GM12878 (cell line): ENCODE measurements around the gene CRMP1.

Experiments
- CEBPB ChIP-seq, 2 experiments: fragments of 150-350 bp in 1 of 2; IDR thresholded peaks; 2 replicates each; pipeline ENCODE4 v1.6.1; 2012 to 2014; ENCODE audit warnings: low read depth in 2 of 2, low read length in 2 of 2, borderline replicate concordance in 1 of 2, inconsistent platforms in 1 of 2
- CHD2 ChIP-seq: IDR thresholded peaks from 2 replicates; pipeline ENCODE4 v1.6.1; 2011; ENCODE audit warnings: low read depth, low read length, improper control_type of control experiment, borderline replicate concordance
- FOXK2 ChIP-seq: fragments of 450-650 bp; IDR thresholded peaks from 2 replicates; pipeline ENCODE4 v1.6.1; 2017; ENCODE audit warnings: mild to moderate bottlenecking, moderate library complexity
- IRF4 ChIP-seq: IDR thresholded peaks from 2 replicates; pipeline ENCODE4 v1.6.1; 2011; ENCODE audit warnings: low read depth, low read length
- JUNB ChIP-seq: IDR thresholded peaks from 2 replicates; pipeline ENCODE4 v1.6.1; 2016; ENCODE audit warnings: antibody characterized with exemption, mild to moderate bottlenecking
- NR2C1 ChIP-seq: fragments of 450-650 bp; IDR thresholded peaks from 2 replicates; pipeline ENCODE4 v1.6.1; 2017; ENCODE audit warnings: antibody characterized with exemption, mild to moderate bottlenecking, moderate library complexity
- POLR2A ChIP-seq: IDR thresholded peaks from 2 replicates; pipeline ENCODE4 v1.6.1; 2011; ENCODE audit warnings: low read depth, mild to moderate bottlenecking, low read length
- USF1 ChIP-seq: IDR thresholded peaks from 2 replicates; pipeline ENCODE4 v1.6.1; 2011; ENCODE audit warnings: borderline replicate concordance, low read depth, mild to moderate bottlenecking, moderate library complexity, mixed read lengths, low read length; ENCODE audit not compliant: insufficient read depth; ENCODE audit errors: extremely low read length
- ZNF274 ChIP-seq: IDR thresholded peaks from one replicate; pipeline ENCODE4 v1.8.0; 2011; ENCODE audit not compliant: insufficient read length, insufficient read depth
- TF ChIP-seq, protein P1 (sequence below), 3 experiments: IDR thresholded peaks in 2 of 3; conservative IDR thresholded peaks in 1 of 3; 2 replicates each; pipeline ENCODE4 v1.5.1; 2011; ENCODE audit warnings: low read depth in 3 of 3, low read length in 3 of 3, mild to moderate bottlenecking in 3 of 3, control low read depth in 2 of 3, moderate library complexity in 2 of 3, inconsistent platforms in 1 of 3, mixed read lengths in 1 of 3; ENCODE audit not compliant: control insufficient read depth in 2 of 3, insufficient read depth in 1 of 3; ENCODE audit errors: extremely low read depth in 1 of 3
- TF ChIP-seq, protein P2 (sequence below): fragments of 450-650 bp; formaldehyde crosslinking; IDR thresholded peaks from 2 replicates; pipeline ENCODE4 v1.5.0; 2022; ENCODE audit warnings: mild to moderate bottlenecking, missing genetic modification characterization

GRCh38 chr4:5900844-5901243 lies 8.0 kb upstream of the CRMP1 start:
- TF ChIP-seq, protein P1, sequence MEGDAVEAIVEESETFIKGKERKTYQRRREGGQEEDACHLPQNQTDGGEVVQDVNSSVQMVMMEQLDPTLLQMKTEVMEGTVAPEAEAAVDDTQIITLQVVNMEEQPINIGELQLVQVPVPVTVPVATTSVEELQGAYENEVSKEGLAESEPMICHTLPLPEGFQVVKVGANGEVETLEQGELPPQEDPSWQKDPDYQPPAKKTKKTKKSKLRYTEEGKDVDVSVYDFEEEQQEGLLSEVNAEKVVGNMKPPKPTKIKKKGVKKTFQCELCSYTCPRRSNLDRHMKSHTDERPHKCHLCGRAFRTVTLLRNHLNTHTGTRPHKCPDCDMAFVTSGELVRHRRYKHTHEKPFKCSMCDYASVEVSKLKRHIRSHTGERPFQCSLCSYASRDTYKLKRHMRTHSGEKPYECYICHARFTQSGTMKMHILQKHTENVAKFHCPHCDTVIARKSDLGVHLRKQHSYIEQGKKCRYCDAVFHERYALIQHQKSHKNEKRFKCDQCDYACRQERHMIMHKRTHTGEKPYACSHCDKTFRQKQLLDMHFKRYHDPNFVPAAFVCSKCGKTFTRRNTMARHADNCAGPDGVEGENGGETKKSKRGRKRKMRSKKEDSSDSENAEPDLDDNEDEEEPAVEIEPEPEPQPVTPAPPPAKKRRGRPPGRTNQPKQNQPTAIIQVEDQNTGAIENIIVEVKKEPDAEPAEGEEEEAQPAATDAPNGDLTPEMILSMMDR (IDR thresholded peaks at IDR 0.05 in 2 of 3, conservative IDR thresholded peaks at IDR 0.05 in 1 of 3; ENCODE audit: control insufficient read depth in 2 of 3, extremely low read depth in 1 of 3, insufficient read depth in 1 of 3, low read depth in 3 of 3, low read length in 3 of 3): no peak
- TF ChIP-seq FOXK2 (no peak), ZNF274 (no peak), POLR2A (no peak), NR2C1 (no peak), IRF4 (no peak), CHD2 (no peak), USF1 (no peak), JUNB (no peak), CEBPB (IDR thresholded peaks at IDR 0.05; ENCODE audit: borderline replicate concordance in 1 of 2, low read depth in 2 of 2, low read length in 2 of 2) (no peak)
- TF ChIP-seq, protein P2, sequence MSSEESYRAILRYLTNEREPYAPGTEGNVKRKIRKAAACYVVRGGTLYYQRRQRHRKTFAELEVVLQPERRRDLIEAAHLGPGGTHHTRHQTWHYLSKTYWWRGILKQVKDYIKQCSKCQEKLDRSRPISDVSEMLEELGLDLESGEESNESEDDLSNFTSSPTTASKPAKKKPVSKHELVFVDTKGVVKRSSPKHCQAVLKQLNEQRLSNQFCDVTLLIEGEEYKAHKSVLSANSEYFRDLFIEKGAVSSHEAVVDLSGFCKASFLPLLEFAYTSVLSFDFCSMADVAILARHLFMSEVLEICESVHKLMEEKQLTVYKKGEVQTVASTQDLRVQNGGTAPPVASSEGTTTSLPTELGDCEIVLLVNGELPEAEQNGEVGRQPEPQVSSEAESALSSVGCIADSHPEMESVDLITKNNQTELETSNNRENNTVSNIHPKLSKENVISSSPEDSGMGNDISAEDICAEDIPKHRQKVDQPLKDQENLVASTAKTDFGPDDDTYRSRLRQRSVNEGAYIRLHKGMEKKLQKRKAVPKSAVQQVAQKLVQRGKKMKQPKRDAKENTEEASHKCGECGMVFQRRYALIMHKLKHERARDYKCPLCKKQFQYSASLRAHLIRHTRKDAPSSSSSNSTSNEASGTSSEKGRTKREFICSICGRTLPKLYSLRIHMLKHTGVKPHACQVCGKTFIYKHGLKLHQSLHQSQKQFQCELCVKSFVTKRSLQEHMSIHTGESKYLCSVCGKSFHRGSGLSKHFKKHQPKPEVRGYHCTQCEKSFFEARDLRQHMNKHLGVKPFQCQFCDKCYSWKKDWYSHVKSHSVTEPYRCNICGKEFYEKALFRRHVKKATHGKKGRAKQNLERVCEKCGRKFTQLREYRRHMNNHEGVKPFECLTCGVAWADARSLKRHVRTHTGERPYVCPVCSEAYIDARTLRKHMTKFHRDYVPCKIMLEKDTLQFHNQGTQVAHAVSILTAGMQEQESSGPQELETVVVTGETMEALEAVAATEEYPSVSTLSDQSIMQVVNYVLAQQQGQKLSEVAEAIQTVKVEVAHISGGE (CRISPR knock-in tag): no peak
